HL-60 (cell line): ENCODE measurements around the gene EIF4G3.

Source experiments
- CTCF ChIP-seq: IDR thresholded peaks from one replicate; pipeline ENCODE4 v1.5.1; 2011; ENCODE audit warnings: low read length, control low read depth, inconsistent platforms; ENCODE audit not compliant: insufficient read depth
- GABPA ChIP-seq: IDR thresholded peaks from 2 replicates; pipeline ENCODE4 v1.6.1; 2012; ENCODE audit warnings: low read depth
- POLR2AphosphoS5 ChIP-seq: IDR thresholded peaks from 2 replicates; pipeline ENCODE4 v1.6.1; 2012; ENCODE audit warnings: low read depth
- REST ChIP-seq: IDR thresholded peaks from 2 replicates; pipeline ENCODE4 v1.6.1; 2012; ENCODE audit warnings: low read depth; ENCODE audit not compliant: insufficient replicate concordance
- SPI1 ChIP-seq: IDR thresholded peaks from 2 replicates; pipeline ENCODE4 v1.6.1; 2012; ENCODE audit warnings: low read depth, mild to moderate bottlenecking, borderline replicate concordance

GRCh38 chr1:21149430-21149854, 27.3 kb downstream of the EIF4G3 start:
- TF ChIP-seq CTCF: no peak
- TF ChIP-seq POLR2AphosphoS5: no peak
- no peak for TF ChIP-seq REST
- TF ChIP-seq GABPA: no peak
- TF ChIP-seq SPI1: no peak
